GM19035 (cell line): ENCODE results near the gene SEPTIN2.
A peak's percentile ranks its signal among the peaks of the same experiment; 100 is the strongest.
"Not testable (repeated sequence)": the region's sequence is repeated elsewhere in the genome, so short reads cannot be mapped to it uniquely, and the experiment has no call there.

Experiments used
- ATAC-seq: cut with Tn5 transposase; IDR thresholded peaks from one replicate; pipeline ENCODE4 v1.9.1; 2021; ENCODE audit not compliant: unreplicated experiment

Gene SEPTIN2

DNA sequence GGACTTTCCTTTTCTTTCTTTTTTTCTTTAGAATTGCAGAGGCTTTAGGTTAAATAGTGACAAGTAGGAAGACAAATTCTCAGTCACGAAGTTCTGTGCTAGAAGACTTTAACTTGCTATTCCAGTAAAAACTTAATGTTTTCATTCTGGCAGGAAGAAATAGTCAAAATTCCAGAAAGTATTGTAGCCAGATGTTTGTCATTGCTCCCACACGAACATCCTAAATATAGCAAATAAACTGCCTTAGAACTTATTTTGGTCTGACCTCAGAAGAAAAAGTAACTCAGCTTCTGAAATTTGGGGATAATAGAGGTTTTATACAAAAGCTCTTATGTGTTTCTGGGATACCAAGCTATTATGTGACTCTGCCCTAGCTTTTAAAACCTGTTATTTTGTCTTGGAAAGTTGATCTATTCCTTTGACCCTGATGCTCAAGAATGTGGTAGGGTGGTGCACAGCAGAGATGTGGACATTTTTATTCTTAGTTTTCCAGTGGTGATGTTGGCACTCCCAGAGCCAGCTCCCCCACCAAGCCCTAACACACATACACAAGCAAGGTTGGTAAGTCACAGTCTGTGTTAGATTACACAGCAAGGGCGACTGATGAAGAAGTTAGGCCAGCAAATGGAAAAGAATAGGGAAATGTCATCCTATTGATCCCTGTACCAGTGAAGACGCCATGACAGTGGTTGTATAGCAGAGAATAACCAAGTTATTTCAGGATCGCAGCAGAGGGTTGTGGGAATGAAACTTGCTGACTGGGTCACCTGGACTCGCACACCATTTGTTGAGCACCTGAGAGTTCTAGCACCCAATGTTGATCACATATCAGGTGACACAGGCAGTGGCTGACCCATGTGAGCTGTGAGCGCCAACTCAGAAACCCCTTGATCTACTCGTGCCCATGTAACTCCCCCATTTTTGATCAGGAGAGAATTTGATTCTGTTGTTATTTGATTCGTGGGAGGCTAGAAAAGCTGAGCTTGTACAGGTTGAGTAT is 64.1 kb downstream of the SEPTIN2 start:
- ATAC-seq, result no peak

DNA sequence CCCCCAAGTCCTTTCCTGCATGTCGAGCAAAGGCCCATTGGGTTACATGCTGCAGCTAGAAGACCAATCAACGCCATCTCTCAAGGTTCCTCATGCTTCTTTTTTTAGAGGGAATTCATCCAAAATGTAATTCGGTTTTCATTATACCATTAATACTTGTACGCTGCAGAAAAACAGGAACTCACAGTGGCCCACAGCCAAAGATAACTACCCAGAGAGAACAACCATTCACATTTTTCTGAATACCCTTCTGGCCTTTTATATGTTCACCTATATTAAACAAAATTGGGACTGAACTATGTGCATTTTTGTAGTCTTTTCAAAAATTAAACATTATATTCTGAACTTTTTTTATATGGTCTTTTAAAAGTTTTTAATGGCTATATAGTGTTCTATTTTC is 66.1 kb downstream of the SEPTIN2 start:
- ATAC-seq, result no peak

DNA sequence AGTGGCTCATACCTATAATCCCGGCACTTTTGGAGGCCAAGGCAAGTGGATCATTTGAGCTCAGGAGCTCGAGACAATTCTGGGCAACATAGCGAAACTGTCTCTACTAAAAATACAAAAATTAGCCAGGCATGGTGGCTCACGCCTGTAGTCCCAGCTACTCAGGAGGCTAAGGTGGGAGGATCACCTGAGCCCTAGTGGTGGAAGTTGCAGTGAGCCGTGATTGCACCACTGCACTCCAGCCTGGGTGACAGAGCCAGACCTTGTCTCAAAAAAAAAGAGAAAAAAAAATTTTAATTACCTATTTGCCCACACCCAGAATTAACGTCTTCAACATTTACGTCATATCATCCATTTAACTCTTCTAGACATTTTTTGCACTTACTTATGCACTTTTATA is 69.7 kb downstream of the SEPTIN2 start:
- not testable (repeated sequence) for ATAC-seq

DNA sequence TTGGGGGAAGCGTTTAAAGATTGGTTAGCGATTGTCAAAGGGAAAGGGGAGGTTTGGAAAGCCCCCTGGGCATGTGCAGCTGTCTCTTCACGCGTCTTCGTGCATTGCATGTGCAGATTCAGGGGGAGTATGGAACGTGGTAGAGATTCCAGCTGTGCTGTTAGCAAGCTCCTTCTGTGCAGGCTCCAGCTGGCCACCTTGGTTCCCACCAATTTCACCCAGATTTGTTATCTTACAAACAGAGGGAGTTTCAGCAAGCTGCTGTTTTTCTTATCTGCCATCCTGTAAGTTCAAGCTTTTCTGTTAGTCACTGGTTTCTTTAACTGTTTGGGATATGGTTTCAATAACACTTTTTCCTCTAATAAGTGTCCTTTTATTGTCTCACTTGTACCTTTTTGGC is 70.8 kb downstream of the SEPTIN2 start:
- no peak for ATAC-seq

DNA sequence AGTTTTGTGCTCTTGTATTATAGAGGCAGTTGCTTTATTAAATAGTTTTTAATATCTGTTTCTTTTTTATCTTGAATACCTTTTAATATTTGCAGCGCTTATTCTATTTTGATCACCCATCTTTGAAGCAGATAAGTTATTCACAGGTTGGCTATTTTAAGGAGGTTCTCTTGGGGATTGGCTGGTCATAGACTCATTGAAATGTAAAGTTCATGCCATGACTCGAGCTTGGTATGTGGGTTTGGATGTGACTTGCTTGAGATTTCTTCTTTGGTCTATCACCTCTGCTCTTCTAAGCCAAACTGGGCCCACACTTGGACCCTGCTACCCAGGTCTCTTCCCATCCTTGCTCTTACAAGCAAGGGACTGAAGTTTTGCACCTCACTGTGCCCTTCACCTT is 74.0 kb downstream of the SEPTIN2 start:
- ATAC-seq, result no peak

DNA sequence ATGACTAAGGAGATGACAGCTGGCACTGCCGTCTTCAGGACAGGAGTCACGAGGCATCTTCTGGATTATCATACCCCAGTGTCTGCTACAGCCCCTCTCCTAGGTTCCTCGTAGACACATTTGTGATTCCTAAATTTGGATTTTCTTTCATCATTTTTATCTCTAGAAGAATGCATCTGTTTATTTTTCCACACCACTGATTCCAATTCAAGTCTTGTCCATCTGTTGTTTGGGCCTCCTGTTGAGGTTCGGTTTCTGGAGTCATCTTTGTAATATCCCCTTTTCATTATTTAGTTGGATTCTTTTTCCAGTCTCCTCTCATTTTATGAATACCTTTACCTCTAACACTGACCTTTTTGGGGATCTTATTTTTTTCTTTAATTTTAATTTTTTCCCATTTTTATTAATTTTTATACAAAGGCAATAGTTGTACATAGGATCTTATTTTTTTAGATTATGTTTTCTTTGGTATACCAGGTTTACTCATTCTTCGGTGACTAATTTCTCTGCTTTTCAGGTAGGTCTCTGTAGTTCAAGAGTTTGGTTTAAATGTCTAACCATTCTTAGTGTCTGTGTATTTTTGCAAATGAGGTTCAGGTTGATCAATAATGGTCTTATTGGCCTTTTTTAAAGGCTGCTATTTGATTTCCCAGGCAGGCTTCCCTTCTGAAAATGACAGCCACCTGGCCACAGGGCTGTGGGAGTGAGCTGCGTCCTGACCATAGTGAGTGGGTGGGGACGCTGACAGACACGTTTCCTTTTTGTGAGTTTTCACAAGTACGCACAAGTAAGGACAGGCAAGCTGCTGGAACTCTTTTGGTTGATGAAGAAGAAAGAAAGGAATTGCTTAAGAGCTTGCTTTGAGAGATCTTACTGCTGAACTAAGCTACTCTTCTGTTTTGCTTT is 74.8 kb downstream of the SEPTIN2 start:
- peak; percentile 67 for ATAC-seq

DNA sequence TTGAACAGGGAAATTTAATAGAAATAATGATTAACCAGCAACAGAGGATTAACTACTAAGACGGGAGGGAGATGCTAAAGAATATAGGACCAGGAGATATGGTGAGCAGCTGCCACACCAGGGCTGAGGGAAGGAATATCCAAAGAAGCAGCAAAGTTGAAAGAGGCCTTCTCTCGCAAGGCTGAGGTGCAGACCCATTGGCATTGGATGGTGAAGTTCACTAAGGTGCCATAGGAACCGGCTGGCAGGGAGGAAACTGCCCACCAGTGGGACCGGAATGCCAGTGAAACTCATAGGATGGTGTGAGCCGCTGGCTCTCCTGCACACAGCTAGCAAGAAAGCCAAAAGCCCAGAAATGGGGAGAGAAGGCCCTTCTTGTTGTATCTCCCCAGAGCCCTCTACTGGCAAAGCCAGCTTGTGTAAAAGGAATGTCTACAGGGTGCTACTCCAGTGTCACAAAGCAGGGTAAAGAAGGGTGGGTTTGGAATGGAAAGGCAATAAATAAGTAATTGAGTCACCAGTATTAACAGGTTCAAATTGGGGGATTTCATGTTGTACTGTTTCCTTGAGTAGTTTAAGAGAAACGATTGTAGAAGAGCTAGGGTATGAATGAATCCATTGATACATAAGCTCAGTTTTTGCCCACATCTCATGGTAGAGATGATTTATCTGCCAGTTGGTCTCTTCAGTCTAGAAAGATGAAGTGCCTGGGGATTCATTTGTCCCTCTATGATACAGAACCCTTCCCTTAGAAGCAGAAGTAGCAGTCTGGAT is 76.4 kb downstream of the SEPTIN2 start:
- no peak for ATAC-seq

DNA sequence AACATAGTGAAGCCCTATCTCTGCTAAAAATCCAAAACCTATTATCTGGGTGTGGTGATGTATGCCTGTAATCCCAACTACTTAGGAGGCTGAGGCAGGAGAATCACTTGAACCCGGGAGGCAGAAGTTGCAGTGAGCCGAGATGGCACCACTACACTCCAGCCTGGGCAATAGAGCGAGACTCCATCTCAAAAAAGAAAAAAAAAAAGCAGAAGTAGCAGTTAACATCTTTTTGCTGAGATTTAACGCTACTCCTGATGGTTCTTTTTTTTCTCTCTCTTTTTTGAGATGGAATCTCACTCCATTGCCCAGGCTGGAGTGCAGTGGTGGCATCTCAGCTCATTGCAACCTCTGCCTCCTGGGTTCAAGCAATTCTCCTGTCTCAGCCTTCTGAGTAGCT is 77.0 kb downstream of the SEPTIN2 start:
- not testable (repeated sequence) for ATAC-seq

DNA sequence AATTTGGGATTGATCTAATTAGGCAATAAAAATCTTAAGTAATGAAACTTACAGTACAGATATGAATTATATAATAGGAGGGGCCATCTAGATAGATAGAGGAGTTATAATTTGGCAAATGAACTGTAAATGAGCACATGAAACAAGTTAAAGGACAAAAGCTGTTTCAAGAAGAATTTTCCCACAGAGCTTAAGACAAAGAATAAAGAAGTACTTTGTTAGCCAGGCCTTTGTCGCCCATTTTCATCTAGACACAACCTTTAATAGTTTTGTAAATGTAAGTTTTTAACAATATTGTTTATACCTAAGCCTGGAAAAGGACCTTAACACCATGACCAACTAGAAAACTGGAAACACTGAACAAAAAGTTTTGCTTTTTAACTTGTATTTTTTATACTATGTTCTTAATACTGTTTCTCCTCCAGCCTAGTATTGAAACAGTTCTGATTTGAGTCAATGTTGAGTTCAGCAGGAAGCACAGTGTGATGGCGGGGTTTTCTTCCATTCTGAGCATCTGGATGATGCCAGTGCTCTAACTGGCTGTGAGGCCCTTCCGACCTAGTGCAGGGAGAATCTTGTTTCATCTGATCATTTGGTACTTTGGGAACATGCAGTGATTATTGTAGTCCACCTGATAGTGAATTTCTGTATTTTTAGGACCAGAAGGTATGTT is 77.9 kb downstream of the SEPTIN2 start:
- no peak for ATAC-seq

DNA sequence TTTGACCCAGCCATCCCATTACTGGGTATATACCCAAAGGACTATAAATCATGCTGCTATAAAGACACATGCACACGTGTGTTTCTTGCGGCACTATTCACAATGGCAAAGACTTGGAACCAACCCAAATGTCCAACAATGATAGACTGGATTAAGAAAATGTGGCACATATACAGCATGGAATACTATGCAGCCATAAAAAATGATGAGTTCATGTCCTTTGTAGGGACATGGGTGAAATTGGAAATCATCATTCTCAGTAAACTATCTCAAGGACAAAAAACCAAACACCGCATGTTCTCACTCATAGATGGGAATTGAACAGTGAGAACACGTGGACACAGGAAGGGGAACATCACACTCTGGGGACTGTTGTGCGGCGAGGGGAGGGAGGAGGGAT is 81.1 kb downstream of the SEPTIN2 start:
- not testable (repeated sequence) for ATAC-seq

DNA sequence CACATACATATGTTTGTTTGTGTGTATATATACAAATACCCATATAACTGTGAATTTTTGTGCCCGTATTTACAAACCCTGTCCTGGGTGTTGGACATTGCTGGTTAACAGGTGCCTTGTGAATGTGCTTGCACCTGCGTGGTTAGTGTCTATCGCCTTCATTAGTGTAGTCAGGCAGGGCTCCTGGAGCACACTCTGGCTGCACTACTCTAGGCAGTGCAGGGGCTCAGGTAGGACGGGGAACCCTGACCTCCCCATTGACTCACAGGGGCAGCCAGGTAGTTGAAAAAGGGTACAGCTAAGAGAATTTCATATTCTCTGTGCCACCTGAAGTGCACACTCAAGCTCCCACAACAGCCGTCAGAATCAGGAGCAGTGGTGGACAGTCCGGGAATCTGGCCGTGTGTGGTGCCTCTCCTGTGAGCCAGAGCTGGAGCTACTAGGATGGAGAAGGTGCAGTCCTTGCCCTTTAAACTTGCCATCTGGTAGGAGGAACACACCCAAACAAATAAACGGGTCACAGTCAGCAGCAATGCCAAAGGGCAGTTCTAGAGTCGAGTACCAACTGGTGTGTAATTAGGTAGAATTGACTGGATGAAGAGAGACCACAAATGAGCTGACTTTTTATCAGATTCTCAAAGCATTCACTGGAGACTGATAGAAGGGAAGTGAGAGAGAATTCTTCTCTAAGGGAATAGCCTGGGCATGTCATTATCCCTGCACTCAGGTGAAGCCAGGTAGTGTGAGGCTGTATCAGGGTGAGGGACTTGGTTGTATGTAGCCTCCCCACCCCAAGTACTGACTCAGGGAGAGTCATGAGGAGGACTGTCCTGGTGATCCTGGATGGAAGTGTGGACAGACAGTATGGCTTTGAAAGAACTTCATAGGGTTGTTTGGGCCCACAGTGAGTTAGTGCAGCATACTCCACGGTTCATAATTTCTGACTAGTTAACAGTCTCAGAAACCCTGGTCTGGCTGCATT is 84.5 kb downstream of the SEPTIN2 start:
- no peak for ATAC-seq
